GM23338 (cell line): Measurements from ENCODE around the gene TPST1. TPM values are rescaled to one million over a fixed set of nuclear protein-coding genes. Genes with fewer than 3 reads are reported as not detected.

Source experiments
- ATAC-seq: fragments of 200-7000 bp; cut with Tn5 transposase; 3 replicates; pipeline ENCODE4 v1.9.1; 2020
- DNase-seq: peaks from one replicate; pipeline ENCODE4 v3.0.0-alpha.2; 2015; ENCODE audit warnings: low spot score
- H2AFZ ChIP-seq: fragments of 200-600 bp; sonication (generic); 2 replicates; pipeline ENCODE4 v1.8.0; 2016; ENCODE audit warnings: antibody characterized with exemption, mild to moderate bottlenecking, moderate library complexity
- H3F3A ChIP-seq: fragments of 200-600 bp; sonication (generic); replicated peaks from 2 replicates; pipeline ENCODE4 v1.8.0; 2017; ENCODE audit warnings: antibody characterized with exemption, mixed run types, low read depth
- H3K27ac ChIP-seq: fragments of 200-600 bp; sonication (generic); 2 replicates; pipeline ENCODE4 v1.6.1; 2016; ENCODE audit warnings: low read depth
- H3K27me3 ChIP-seq: fragments of 200-600 bp; sonication (generic); 2 replicates; pipeline ENCODE4 v1.8.0; 2016; ENCODE audit warnings: mild to moderate bottlenecking, mixed run types, moderate library complexity; ENCODE audit not compliant: insufficient read depth
- H3K36me3 ChIP-seq: fragments of 200-600 bp; sonication (generic); 2 replicates; pipeline ENCODE4 v1.8.0; 2016; ENCODE audit warnings: mild to moderate bottlenecking; ENCODE audit not compliant: insufficient read depth
- H3K4me1 ChIP-seq: fragments of 200-600 bp; sonication (generic); 2 replicates; pipeline ENCODE4 v1.8.0; 2016; ENCODE audit warnings: mild to moderate bottlenecking, moderate library complexity; ENCODE audit not compliant: insufficient read depth
- H3K4me2 ChIP-seq: fragments of 200-600 bp; sonication (generic); 2 replicates; pipeline ENCODE4 v1.7.1; 2017; ENCODE audit warnings: mixed run types
- H3K4me3 ChIP-seq: fragments of 200-600 bp; sonication (generic); 2 replicates; pipeline ENCODE4 v1.6.1; 2016; ENCODE audit warnings: mixed run types
- H3K79me2 ChIP-seq: fragments of 200-600 bp; sonication (generic); replicated peaks from 2 replicates; pipeline ENCODE4 v1.8.0; 2017; ENCODE audit warnings: mild to moderate bottlenecking; ENCODE audit not compliant: insufficient read depth
- H3K9me2 ChIP-seq: fragments of 200-600 bp; sonication (generic); 2 replicates; pipeline ENCODE4 v1.8.0; 2017; ENCODE audit not compliant: insufficient read depth
- H4K20me1 ChIP-seq: fragments of 200-600 bp; sonication (generic); replicated peaks from 2 replicates; pipeline ENCODE4 v1.8.0; 2017; ENCODE audit warnings: mild to moderate bottlenecking; ENCODE audit not compliant: insufficient read depth
- H3K27ac Mint-ChIP-seq: 2 replicates; pipeline ENCODE4 v1.8.0; 2020; ENCODE audit warnings: inconsistent platforms, mild to moderate bottlenecking, moderate library complexity, mixed read lengths
- H3K27me3 Mint-ChIP-seq: 3 replicates; pipeline ENCODE4 v1.8.0; 2022; ENCODE audit warnings: low read depth, mild to moderate bottlenecking, moderate library complexity, mixed read lengths, inconsistent platforms; ENCODE audit not compliant: insufficient read depth, poor library complexity
- H3K36me3 Mint-ChIP-seq: 3 replicates; pipeline ENCODE4 v1.8.0; 2021; ENCODE audit warnings: low read depth, mild to moderate bottlenecking, inconsistent platforms, moderate library complexity, mixed read lengths
- H3K4me1 Mint-ChIP-seq: 3 replicates; pipeline ENCODE4 v1.8.0; 2020; ENCODE audit warnings: mild to moderate bottlenecking, inconsistent platforms, mixed read lengths
- H3K4me3 Mint-ChIP-seq: 3 replicates; pipeline ENCODE4 v1.8.0; 2021; ENCODE audit warnings: moderate library complexity, mild to moderate bottlenecking, inconsistent platforms, mixed read lengths
- H3K9me3 Mint-ChIP-seq: 3 replicates; pipeline ENCODE4 v1.8.0; 2020; ENCODE audit warnings: moderate library complexity, mild to moderate bottlenecking, inconsistent platforms, mixed read lengths
- CREB1 ChIP-seq: fragments of 250-450 bp; sonication (Bioruptor Pico); IDR thresholded peaks from 2 replicates; pipeline ENCODE4 v1.5.0; 2020; ENCODE audit warnings: low read depth, mild to moderate bottlenecking, moderate library complexity
- CTCF ChIP-seq, 2 experiments: fragments of 200-600 bp in 1 of 2; sonication (generic) in 1 of 2; conservative IDR thresholded peaks; 2 replicates each; pipeline versions ENCODE4 v1.5.1 to v1.6.1; 2016 to 2017; ENCODE audit warnings: antibody characterized with exemption in 2 of 2, low read depth in 2 of 2, mild to moderate bottlenecking in 2 of 2, moderate library complexity in 1 of 2
- EZH2 ChIP-seq: fragments of 200-600 bp; sonication (generic); IDR thresholded peaks from one replicate; pipeline ENCODE4 v1.8.0; 2017; ENCODE audit warnings: antibody characterized with exemption, mild to moderate bottlenecking, low read depth; ENCODE audit not compliant: unreplicated experiment
- EZH2phosphoT487 ChIP-seq: fragments of 200-600 bp; sonication (generic); IDR thresholded peaks from one replicate; pipeline ENCODE4 v1.8.1; 2018; ENCODE audit warnings: antibody characterized with exemption; ENCODE audit not compliant: unreplicated experiment
- JUNB ChIP-seq: IDR thresholded peaks from one replicate; pipeline ENCODE4 v1.6.1; 2016; ENCODE audit warnings: antibody characterized with exemption; ENCODE audit not compliant: unreplicated experiment
- NANOG ChIP-seq: IDR thresholded peaks from 2 replicates; pipeline ENCODE4 v1.6.1; 2016; ENCODE audit warnings: antibody characterized with exemption, borderline replicate concordance
- POLR2AphosphoS5 ChIP-seq: IDR thresholded peaks from 2 replicates; pipeline ENCODE4 v1.6.1; 2016; ENCODE audit warnings: antibody characterized with exemption, low read depth
- REST ChIP-seq: IDR thresholded peaks from one replicate; pipeline ENCODE4 v1.6.1; 2018; ENCODE audit warnings: antibody characterized with exemption; ENCODE audit not compliant: unreplicated experiment
- STAT1 ChIP-seq: IDR thresholded peaks from one replicate; pipeline ENCODE4 v1.6.1; 2016; ENCODE audit warnings: antibody characterized with exemption; ENCODE audit not compliant: unreplicated experiment
- ZNF114 ChIP-seq: fragments of 250-450 bp; sonication (Bioruptor Pico); IDR thresholded peaks from 2 replicates; pipeline ENCODE4 v1.5.0; 2020; ENCODE audit warnings: mild to moderate bottlenecking, moderate library complexity
- ZNF331 ChIP-seq: fragments of 250-450 bp; sonication (Bioruptor Pico); IDR thresholded peaks from 2 replicates; pipeline ENCODE4 v1.5.0; 2020; ENCODE audit warnings: low read depth, mild to moderate bottlenecking, moderate library complexity
- polyA plus RNA-seq: library from polyadenylated mRNA; unstranded; fragments of >200 nt; fragmentation: Nextera tagmentation; extraction: Ambion mirVana; gene quantifications from 2 replicates; pipeline ENCODE4 v1.2.1, GENCODE V29; 2016
- total RNA-seq: library from RNA; depleted of rRNA; stranded (reverse); fragments of >200 nt; shearing (Covaris generic); gene quantifications from 2 replicates; pipeline ENCODE4 v1.2.3, GENCODE V29; 2014
- TF ChIP-seq, protein P1 (sequence below): IDR thresholded peaks from 2 replicates; pipeline ENCODE4 v1.6.1; 2016; ENCODE audit warnings: antibody characterized with exemption
- TF ChIP-seq, protein P2 (sequence below): fragments of 250-450 bp; sonication (Bioruptor Pico); IDR thresholded peaks from 2 replicates; pipeline ENCODE4 v1.5.0; 2020; ENCODE audit warnings: mild to moderate bottlenecking, moderate library complexity

The TPST1 gene
- total and polyA plus RNA-seq, 2 experiments from 2014 or later = 10.7 to 19.2 TPM

DNA sequence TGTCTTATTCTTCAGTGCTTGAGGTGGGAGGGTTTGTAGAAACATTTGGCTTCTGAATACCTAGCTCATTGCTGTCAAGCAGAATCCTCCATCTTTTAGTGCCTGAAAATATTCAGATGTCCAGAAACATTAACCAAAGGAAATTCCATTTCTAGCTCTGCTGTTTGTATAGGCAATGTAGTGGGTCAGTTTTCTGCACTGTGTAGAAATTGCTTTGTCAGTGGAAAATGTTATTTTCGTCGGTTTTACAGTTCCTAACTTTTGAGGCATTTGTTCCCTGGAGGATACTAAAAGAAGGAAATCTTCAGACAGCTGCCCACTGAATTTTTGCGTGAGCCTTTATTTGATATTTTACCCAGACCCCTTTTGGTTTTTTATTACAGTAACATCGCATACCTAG lies 143.4 kb downstream of the TPST1 start (continued):
- TF ChIP-seq, protein P1, sequence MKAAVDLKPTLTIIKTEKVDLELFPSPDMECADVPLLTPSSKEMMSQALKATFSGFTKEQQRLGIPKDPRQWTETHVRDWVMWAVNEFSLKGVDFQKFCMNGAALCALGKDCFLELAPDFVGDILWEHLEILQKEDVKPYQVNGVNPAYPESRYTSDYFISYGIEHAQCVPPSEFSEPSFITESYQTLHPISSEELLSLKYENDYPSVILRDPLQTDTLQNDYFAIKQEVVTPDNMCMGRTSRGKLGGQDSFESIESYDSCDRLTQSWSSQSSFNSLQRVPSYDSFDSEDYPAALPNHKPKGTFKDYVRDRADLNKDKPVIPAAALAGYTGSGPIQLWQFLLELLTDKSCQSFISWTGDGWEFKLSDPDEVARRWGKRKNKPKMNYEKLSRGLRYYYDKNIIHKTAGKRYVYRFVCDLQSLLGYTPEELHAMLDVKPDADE = no peak

GRCh38 chr7:66348959-66349358 lies 143.8 kb downstream of the TPST1 start:
- ATAC-seq = no peak
- Histone ChIP-seq H3K27ac (no peak overlapping the region; the same call in 1 of the 2 replicates), H3K4me2 (no peak overlapping the region), H3K9me2 (no peaks in the 10 kb centered on the region), H3K4me3 (no peak overlapping the region), H3K79me2 (no peaks in the 10 kb centered on the region), H3K36me3 (no peaks in the 10 kb centered on the region), H4K20me1 (no peaks in the 10 kb centered on the region; the same call in 1 of the 2 replicates), H3K4me1 (peaks cover 5% of the 10 kb centered on the region; the same call in 1 of the 2 replicates), H2AFZ (no peak overlapping the region), H3F3A (no peaks in the 10 kb centered on the region), H3K27me3 (no peaks in the 10 kb centered on the region)
- H3K27me3 Mint-ChIP-seq = peaks cover 2% of the 10 kb centered on the region
- H3K4me1 Mint-ChIP-seq = peaks cover 15% of the 10 kb centered on the region; the same call in 2 of the 3 replicates
- H3K9me3 Mint-ChIP-seq = no peaks in the 10 kb centered on the region
- no peak for DNase-seq
- H3K36me3 Mint-ChIP-seq = no peaks in the 10 kb centered on the region
- TF ChIP-seq REST (no peak), JUNB (no peak), CREB1 (CRISPR knock-in tag) (no peak), ZNF331 (CRISPR knock-in tag) (no peak), POLR2AphosphoS5 (no peak), STAT1 (no peak), EZH2phosphoT487 (no peak), NANOG (no peak), CTCF (conservative IDR thresholded peaks at IDR 0.05; ENCODE audit: low read depth in 2 of 2) (no peak), ZNF114 (CRISPR knock-in tag) (no peak), EZH2 (no peak)
- TF ChIP-seq, protein P2, sequence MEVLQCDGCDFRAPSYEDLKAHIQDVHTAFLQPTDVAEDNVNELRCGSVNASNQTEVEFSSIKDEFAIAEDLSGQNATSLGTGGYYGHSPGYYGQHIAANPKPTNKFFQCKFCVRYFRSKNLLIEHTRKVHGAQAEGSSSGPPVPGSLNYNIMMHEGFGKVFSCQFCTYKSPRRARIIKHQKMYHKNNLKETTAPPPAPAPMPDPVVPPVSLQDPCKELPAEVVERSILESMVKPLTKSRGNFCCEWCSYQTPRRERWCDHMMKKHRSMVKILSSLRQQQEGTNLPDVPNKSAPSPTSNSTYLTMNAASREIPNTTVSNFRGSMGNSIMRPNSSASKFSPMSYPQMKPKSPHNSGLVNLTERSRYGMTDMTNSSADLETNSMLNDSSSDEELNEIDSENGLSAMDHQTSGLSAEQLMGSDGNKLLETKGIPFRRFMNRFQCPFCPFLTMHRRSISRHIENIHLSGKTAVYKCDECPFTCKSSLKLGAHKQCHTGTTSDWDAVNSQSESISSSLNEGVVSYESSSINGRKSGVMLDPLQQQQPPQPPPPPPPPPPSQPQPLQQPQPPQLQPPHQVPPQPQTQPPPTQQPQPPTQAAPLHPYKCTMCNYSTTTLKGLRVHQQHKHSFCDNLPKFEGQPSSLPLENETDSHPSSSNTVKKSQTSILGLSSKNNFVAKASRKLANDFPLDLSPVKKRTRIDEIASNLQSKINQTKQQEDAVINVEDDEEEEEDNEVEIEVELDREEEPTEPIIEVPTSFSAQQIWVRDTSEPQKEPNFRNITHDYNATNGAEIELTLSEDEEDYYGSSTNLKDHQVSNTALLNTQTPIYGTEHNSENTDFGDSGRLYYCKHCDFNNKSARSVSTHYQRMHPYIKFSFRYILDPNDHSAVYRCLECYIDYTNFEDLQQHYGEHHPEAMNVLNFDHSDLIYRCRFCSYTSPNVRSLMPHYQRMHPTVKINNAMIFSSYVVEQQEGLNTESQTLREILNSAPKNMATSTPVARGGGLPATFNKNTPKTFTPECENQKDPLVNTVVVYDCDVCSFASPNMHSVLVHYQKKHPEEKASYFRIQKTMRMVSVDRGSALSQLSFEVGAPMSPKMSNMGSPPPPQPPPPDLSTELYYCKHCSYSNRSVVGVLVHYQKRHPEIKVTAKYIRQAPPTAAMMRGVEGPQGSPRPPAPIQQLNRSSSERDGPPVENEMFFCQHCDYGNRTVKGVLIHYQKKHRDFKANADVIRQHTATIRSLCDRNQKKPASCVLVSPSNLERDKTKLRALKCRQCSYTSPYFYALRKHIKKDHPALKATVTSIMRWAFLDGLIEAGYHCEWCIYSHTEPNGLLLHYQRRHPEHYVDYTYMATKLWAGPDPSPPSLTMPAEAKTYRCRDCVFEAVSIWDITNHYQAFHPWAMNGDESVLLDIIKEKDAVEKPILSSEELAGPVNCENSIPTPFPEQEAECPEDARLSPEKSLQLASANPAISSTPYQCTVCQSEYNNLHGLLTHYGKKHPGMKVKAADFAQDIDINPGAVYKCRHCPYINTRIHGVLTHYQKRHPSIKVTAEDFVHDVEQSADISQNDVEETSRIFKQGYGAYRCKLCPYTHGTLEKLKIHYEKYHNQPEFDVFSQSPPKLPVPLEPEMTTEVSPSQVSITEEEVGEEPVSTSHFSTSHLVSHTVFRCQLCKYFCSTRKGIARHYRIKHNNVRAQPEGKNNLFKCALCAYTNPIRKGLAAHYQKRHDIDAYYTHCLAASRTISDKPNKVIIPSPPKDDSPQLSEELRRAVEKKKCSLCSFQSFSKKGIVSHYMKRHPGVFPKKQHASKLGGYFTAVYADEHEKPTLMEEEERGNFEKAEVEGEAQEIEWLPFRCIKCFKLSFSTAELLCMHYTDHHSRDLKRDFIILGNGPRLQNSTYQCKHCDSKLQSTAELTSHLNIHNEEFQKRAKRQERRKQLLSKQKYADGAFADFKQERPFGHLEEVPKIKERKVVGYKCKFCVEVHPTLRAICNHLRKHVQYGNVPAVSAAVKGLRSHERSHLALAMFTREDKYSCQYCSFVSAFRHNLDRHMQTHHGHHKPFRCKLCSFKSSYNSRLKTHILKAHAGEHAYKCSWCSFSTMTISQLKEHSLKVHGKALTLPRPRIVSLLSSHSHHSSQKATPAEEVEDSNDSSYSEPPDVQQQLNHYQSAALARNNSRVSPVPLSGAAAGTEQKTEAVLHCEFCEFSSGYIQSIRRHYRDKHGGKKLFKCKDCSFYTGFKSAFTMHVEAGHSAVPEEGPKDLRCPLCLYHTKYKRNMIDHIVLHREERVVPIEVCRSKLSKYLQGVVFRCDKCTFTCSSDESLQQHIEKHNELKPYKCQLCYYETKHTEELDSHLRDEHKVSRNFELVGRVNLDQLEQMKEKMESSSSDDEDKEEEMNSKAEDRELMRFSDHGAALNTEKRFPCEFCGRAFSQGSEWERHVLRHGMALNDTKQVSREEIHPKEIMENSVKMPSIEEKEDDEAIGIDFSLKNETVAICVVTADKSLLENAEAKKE (CRISPR knock-in tag) = no peak
- no peak overlapping the region for H3K27ac Mint-ChIP-seq
- no peak overlapping the region for H3K4me3 Mint-ChIP-seq
